ENCODE results near the gene TSEN54. TPM values are rescaled to one million over a fixed set of nuclear protein-coding genes. Genes with fewer than 3 reads are reported as not detected.

TSEN54 gene
- total RNA-seq, 1 experiment from 2014 or later, result 87.3 TPM

DNA sequence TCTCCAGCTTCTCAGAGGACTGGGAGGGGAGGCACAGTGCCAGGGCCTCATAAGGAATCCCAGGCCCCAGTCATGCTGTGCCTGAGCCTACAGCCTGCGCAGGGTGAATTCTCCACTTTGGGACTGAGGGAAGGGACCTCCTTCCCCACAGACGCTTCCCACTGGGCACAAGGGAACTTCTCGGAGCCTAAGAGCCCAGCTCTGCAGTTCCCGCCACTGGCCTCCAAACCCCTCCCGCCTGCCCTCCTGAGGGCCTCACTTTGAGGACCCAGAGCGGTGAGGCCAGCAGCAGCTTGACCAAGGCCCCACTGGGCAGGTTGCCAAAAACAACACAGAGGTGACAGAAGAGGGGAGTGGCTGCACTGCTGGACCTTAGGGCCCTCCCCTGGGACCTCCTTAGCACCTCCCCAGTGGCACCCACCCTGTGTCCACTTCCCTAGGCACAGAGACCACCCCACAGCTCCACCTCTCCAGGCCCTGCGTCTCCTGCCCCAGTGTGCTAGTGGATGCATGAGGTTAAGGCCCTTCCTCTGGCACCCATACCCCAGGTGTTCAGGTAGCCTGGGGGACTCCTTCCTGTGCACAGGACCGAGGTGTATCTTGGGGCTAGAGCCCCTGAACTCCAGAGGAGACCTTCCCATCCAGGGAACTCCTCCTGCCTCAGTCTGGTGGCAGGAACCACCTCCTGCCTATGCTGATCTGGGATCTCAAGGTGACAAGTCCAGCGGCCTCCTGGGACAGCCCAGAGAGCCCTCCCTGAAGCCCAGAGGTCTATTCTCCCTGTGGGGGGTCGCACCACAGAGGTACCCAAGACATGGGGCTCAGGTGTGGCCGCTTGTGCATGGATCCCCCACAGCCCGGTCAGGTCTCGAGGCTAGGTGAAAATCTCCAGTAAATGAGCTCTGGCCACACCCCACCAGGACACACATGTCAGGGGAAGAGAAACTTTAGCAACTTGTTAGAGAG lies 4.4 kb upstream of the TSEN54 start:
- Histone ChIP-seq H2AFZ (ENCODE audit: low read depth, low read length, poor library complexity, severe bottlenecking) (no peak overlapping the region), H3K79me2 (ENCODE audit: insufficient read depth, low read length) (peaks cover 55% of the 10 kb centered on the region), H3K4me1 (ENCODE audit: control insufficient read depth in 1 of 2, insufficient read depth in 2 of 2, low read length in 2 of 2) (peaks cover 21 to 56% of the 10 kb centered on the region in 2 experiments), H3K27ac (ENCODE audit: low read depth, low read length) (peak overlapping the region; percentile 35; the same call in 1 of the 2 replicates), H3K27me3 (ENCODE audit: insufficient read depth, low read length) (no peaks in the 10 kb centered on the region), H3K9me2 (ENCODE audit: insufficient read depth) (no peaks in the 10 kb centered on the region), H3K36me3 (ENCODE audit: control insufficient read depth in 1 of 2, insufficient read depth in 2 of 2, low read length in 2 of 2) (peaks cover 5 to 27% of the 10 kb centered on the region in 2 experiments; a peak in 2 of 4 replicates), H3K9ac (ENCODE audit: low read length) (no peak overlapping the region), H3K4me2 (ENCODE audit: low read length) (peak overlapping the region; percentile 36), H4K20me1 (ENCODE audit: insufficient read depth) (no peaks in the 10 kb centered on the region; the same call in 1 of the 2 replicates), H3K4me3 (replicated peaks in 1 of 2; ENCODE audit: low read depth in 1 of 2, low read length in 2 of 2) (no peak overlapping the region), H3K9me3 (ENCODE audit: control insufficient read depth in 1 of 2, insufficient read depth in 1 of 2, low read depth in 1 of 2, low read length in 2 of 2) (no peaks in the 10 kb centered on the region)
- DNase-seq (ENCODE audit: low read depth, low spot score) (no peak), ATAC-seq (no peak)
- ChIA-PET CTCF (interaction anchor here (1.0 kb wide), 1 partner anchor 13 kb away, joined by 4 read pairs; the partner anchor contains the start of gene LLGL2), POLR2A (interaction anchor here (0.6 to 1.0 kb wide), 3 partner anchors 9 to 223 kb away, joined by 3 read pairs; partner anchors contain the start of gene SLC25A19), RAD21 (ENCODE audit: low non-redundant PET in 1 of 2, low total read pairs in 2 of 2, uncharacterized antibody in 2 of 2, unreplicated experiment in 2 of 2) (no interaction called here)
- TF ChIP-seq POLR2AphosphoS5 (IDR thresholded peaks at IDR 0.05; ENCODE audit: low read depth, low read length), result peak; percentile 28; the same call in 1 of the 2 replicates
- no peak for TF ChIP-seq FOSL1 (IDR thresholded peaks at IDR 0.05; ENCODE audit: low read depth)
- intact Hi-C loops (cut with micrococcal nuclease), result loop anchor here (10.0 kb wide), 1 partner anchor 233 kb away; no protein-coding TSS in a partner anchor
- BruUV-seq (replicated peaks), result no TSS peak

DNA sequence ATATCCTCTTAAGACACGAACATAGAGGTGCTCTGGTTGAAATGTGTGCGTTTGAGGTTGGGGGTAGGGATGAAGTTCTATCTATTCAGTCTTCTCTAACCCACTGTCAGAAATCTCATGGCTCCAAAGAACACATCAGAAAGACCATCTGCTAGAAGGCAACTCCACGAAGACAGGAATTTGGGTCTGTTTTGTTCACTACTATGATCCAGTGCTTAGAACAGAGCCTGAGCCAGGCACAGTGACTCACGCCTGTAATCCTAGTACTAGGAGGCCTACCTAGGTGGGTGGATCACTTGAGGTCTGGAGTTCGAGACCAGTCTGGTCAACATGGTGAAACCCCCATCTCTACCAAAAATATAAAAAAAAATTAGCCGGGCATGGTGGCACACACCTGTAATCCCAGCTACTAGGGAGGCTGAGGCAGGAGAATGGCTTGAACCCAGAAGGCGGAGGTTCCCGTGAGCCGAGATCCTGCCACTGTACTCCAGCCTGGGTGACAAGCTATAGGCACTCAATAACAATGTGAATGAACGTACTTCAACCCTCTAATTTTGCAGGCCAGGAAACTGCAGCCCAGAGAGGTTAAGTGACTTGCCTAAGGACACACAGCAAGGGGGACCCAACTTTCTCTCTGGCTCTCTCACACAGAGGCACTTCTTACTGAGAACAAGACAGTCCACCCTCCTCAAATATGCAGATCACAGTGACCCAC lies 3.2 kb upstream of the TSEN54 start:
- ChIA-PET CTCF (interaction anchor here (1.0 kb wide), 1 partner anchor 12 kb away, joined by 4 read pairs; the partner anchor contains the start of gene LLGL2), POLR2A (interaction anchor here (0.6 to 1.0 kb wide), 2 partner anchors 15 to 224 kb away, joined by 3 read pairs; partner anchors contain the start of gene SLC25A19), RAD21 (ENCODE audit: low non-redundant PET in 1 of 2, low total read pairs in 2 of 2, uncharacterized antibody in 2 of 2, unreplicated experiment in 2 of 2) (interaction anchor here in 1 of 2 experiments (1.3 kb wide), 1 partner anchor 11 kb away, joined by 3 read pairs; no protein-coding TSS in a partner anchor)
- Histone ChIP-seq H3K9ac (ENCODE audit: low read length) (no peak overlapping the region), H3K79me2 (ENCODE audit: insufficient read depth, low read length) (peaks cover 66% of the 10 kb centered on the region), H3K9me3 (ENCODE audit: control insufficient read depth in 1 of 2, insufficient read depth in 1 of 2, low read depth in 1 of 2, low read length in 2 of 2) (no peaks in the 10 kb centered on the region), H3K9me2 (ENCODE audit: insufficient read depth) (no peaks in the 10 kb centered on the region), H2AFZ (ENCODE audit: low read depth, low read length, poor library complexity, severe bottlenecking) (no peak overlapping the region), H3K27me3 (ENCODE audit: insufficient read depth, low read length) (no peaks in the 10 kb centered on the region), H3K4me1 (ENCODE audit: control insufficient read depth in 1 of 2, insufficient read depth in 2 of 2, low read length in 2 of 2) (peaks cover 27 to 67% of the 10 kb centered on the region in 2 experiments), H3K4me3 (replicated peaks in 1 of 2; ENCODE audit: low read depth in 1 of 2, low read length in 2 of 2) (no peak overlapping the region), H4K20me1 (ENCODE audit: insufficient read depth) (no peaks in the 10 kb centered on the region; the same call in 1 of the 2 replicates), H3K27ac (ENCODE audit: low read depth, low read length) (no peak overlapping the region), H3K36me3 (ENCODE audit: control insufficient read depth in 1 of 2, insufficient read depth in 2 of 2, low read length in 2 of 2) (peaks cover 5 to 24% of the 10 kb centered on the region in 2 experiments; a peak in 2 of 4 replicates), H3K4me2 (ENCODE audit: low read length) (no peak overlapping the region)
- TSS peak; percentile 38 for BruUV-seq (replicated peaks)
- intact Hi-C loops (cut with micrococcal nuclease), result loop anchor here (10.0 kb wide), 1 partner anchor 232 kb away; no protein-coding TSS in a partner anchor
- no peak for DNase-seq (ENCODE audit: low read depth, low spot score)
- no peak for ATAC-seq
- TF ChIP-seq, protein P1, sequence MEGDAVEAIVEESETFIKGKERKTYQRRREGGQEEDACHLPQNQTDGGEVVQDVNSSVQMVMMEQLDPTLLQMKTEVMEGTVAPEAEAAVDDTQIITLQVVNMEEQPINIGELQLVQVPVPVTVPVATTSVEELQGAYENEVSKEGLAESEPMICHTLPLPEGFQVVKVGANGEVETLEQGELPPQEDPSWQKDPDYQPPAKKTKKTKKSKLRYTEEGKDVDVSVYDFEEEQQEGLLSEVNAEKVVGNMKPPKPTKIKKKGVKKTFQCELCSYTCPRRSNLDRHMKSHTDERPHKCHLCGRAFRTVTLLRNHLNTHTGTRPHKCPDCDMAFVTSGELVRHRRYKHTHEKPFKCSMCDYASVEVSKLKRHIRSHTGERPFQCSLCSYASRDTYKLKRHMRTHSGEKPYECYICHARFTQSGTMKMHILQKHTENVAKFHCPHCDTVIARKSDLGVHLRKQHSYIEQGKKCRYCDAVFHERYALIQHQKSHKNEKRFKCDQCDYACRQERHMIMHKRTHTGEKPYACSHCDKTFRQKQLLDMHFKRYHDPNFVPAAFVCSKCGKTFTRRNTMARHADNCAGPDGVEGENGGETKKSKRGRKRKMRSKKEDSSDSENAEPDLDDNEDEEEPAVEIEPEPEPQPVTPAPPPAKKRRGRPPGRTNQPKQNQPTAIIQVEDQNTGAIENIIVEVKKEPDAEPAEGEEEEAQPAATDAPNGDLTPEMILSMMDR (IDR thresholded peaks at IDR 0.05 in 2 of 3, conservative IDR thresholded peaks at IDR 0.05 in 1 of 3; ENCODE audit: borderline replicate concordance in 1 of 3, insufficient read depth in 1 of 3, low read depth in 2 of 3, low read length in 2 of 3), result no peak
- TF ChIP-seq ZNF274 (IDR thresholded peaks at IDR 0.05; ENCODE audit: low read depth, low read length), result no peak
- no peak for TF ChIP-seq EZH2phosphoT487 (IDR thresholded peaks at IDR 0.05; ENCODE audit: borderline replicate concordance)
- TF ChIP-seq, protein P2, sequence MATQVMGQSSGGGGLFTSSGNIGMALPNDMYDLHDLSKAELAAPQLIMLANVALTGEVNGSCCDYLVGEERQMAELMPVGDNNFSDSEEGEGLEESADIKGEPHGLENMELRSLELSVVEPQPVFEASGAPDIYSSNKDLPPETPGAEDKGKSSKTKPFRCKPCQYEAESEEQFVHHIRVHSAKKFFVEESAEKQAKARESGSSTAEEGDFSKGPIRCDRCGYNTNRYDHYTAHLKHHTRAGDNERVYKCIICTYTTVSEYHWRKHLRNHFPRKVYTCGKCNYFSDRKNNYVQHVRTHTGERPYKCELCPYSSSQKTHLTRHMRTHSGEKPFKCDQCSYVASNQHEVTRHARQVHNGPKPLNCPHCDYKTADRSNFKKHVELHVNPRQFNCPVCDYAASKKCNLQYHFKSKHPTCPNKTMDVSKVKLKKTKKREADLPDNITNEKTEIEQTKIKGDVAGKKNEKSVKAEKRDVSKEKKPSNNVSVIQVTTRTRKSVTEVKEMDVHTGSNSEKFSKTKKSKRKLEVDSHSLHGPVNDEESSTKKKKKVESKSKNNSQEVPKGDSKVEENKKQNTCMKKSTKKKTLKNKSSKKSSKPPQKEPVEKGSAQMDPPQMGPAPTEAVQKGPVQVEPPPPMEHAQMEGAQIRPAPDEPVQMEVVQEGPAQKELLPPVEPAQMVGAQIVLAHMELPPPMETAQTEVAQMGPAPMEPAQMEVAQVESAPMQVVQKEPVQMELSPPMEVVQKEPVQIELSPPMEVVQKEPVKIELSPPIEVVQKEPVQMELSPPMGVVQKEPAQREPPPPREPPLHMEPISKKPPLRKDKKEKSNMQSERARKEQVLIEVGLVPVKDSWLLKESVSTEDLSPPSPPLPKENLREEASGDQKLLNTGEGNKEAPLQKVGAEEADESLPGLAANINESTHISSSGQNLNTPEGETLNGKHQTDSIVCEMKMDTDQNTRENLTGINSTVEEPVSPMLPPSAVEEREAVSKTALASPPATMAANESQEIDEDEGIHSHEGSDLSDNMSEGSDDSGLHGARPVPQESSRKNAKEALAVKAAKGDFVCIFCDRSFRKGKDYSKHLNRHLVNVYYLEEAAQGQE (IDR thresholded peaks at IDR 0.05; ENCODE audit: low read depth), result no peak
